ENCODE measurements around the gene BMP10.
A peak's percentile ranks its signal among the peaks of the same experiment; 100 is the strongest.

BMP10 gene

GRCh38 chr2:68850524-68850923 lies 20.7 kb downstream of the BMP10 start:
- H3K27ac ChIP-seq, result no peak overlapping the region
- TF ChIP-seq CTCF (conservative IDR thresholded peaks at IDR 0.05), result no peak

- TF ChIP-seq CTCF (conservative IDR thresholded peaks at IDR 0.05), result no peak
- H3K27ac ChIP-seq, result no peak overlapping the region
Observed at GRCh38 chr2:68849579-68850030, 21.6 kb downstream of the BMP10 start.

- TF ChIP-seq CTCF (conservative IDR thresholded peaks at IDR 0.05), result no peak
- H3K27ac ChIP-seq, result no peak overlapping the region
Observed at GRCh38 chr2:68847751-68848150, 23.4 kb downstream of the BMP10 start.

DNA sequence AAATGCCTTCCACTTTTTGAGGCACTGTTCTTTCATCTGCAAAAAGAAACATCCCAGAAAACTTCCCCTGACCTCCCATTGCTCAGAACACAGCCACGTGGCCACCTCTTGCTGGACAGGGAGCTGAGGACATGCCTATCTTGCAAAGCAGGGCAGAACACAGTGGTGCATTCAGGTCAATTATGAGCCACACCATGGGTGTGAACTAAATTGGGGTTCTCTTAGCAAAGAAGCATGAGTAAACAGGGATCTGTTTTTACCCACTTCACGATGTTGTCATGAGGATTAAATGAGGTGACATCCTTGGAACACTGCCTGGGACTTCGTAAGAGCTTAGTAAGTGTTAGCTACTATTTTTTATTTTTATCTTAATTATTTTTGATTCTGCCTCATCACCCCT lies 25.1 kb downstream of the BMP10 start:
- no peak overlapping the region for H3K27ac ChIP-seq
- TF ChIP-seq CTCF (conservative IDR thresholded peaks at IDR 0.05), result no peak

DNA sequence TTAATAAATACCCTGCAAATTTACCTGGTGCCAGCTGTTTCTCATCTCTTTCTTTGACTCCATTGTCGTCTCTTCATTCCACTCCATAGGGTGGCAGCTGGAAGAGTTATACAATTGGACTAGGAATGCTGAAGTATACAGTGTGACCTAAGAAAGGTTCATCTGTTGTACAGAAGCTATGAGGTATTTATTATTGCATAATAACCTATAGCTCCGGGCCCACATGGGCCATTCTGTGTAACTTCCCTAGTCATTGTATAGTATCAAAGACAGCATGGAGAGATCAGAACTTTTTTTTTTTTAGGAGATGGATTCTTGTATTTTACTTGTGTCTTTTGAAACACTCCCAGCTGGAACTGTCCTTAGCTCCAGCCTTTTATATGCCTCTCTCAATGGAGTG lies 26.2 kb downstream of the BMP10 start:
- TF ChIP-seq CTCF (conservative IDR thresholded peaks at IDR 0.05), result no peak
- no peak overlapping the region for H3K27ac ChIP-seq

DNA sequence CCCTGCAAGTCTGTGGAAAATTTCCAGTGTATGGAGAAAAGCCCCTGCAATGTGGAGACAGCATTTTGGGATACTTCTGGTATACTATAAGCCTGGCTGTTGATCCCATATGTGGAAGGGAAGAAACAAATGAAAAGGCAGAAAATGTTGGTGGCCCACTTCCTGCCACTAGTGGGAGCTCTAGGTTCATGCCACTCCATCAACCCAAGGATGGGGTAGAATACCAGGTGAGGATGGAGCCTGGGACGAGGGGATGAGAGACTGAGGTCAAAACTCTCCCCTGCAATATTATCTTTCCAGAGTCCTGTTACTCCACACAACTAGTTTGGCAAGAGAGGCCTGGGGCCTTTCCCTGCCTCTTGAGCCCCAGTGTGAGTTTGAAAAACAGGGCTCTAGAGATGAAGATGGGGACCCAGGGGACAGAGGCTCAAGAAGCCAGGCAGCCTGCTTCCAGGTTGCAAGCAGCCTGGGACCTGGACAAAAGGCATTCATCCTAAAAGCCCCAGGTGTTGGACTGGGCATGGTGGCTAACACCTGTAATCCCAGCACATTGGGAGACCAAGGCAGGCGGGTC lies 31.9 kb downstream of the BMP10 start:
- no peak overlapping the region for H3K27ac ChIP-seq
- TF ChIP-seq CTCF (conservative IDR thresholded peaks at IDR 0.05), result peak; percentile 51

GRCh38 chr2:68838641-68839040 lies 32.6 kb downstream of the BMP10 start:
- no peak overlapping the region for H3K27ac ChIP-seq
- no peak for TF ChIP-seq CTCF (conservative IDR thresholded peaks at IDR 0.05)
